K562 (cell line): ENCODE measurements around the gene TUBB4B. TPM values are rescaled to one million over a fixed set of nuclear protein-coding genes. Genes with fewer than 3 reads are reported as not detected.
A peak's percentile ranks its signal among the peaks of the same experiment; 100 is the strongest.

Source experiments
- ARID1B ChIP-seq: fragments of 450-650 bp; IDR thresholded peaks from 2 replicates; pipeline ENCODE4 v1.6.1; 2016; ENCODE audit warnings: antibody characterized with exemption, mild to moderate bottlenecking, inconsistent platforms
- ETV1 ChIP-seq: fragments of 450-650 bp; conservative IDR thresholded peaks from 2 replicates; pipeline ENCODE4 v1.6.1; 2016; ENCODE audit warnings: missing genetic modification characterization, control low read depth, low read depth, missing compliant biosample characterization
- MEF2A ChIP-seq: IDR thresholded peaks from 2 replicates; pipeline ENCODE4 v1.6.1; 2011; ENCODE audit warnings: low read depth, mild to moderate bottlenecking, low read length, moderate library complexity; ENCODE audit not compliant: control insufficient read depth
- NR2C2 ChIP-seq, 2 experiments: fragments of 200-800 bp in 1 of 2; sonication (Bioruptor generic) in 1 of 2; sonication (generic) in 1 of 2; formaldehyde crosslinking in 1 of 2; IDR thresholded peaks; 2 replicates each; pipeline versions ENCODE4 v1.6.1 to v1.8.0; 2016 to 2022; ENCODE audit warnings: mild to moderate bottlenecking in 1 of 2, missing compliant biosample characterization in 1 of 2, missing genetic modification characterization in 1 of 2, missing genetic modification reagents in 1 of 2
- NR3C1 ChIP-seq: sonication (generic); formaldehyde crosslinking; IDR thresholded peaks from 2 replicates; pipeline ENCODE4 v1.8.1; 2022; ENCODE audit warnings: missing genetic modification reagents
- SMARCB1 ChIP-seq: IDR thresholded peaks from 2 replicates; pipeline ENCODE4 v1.6.1; 2011; ENCODE audit warnings: improper control_type of control experiment, low read depth; ENCODE audit not compliant: insufficient read length
- STAG1 ChIP-seq: sonication (generic); formaldehyde crosslinking; IDR thresholded peaks from 2 replicates; pipeline ENCODE4 v1.5.0; 2020; ENCODE audit warnings: missing genetic modification reagents, borderline replicate concordance
- ZBTB17 ChIP-seq: fragments of 450-650 bp; formaldehyde crosslinking; IDR thresholded peaks from 2 replicates; pipeline ENCODE4 v1.4.0; 2020; ENCODE audit warnings: mild to moderate bottlenecking
- ZC3H4 ChIP-seq: sonication (generic); formaldehyde crosslinking; IDR thresholded peaks from 2 replicates; pipeline ENCODE4 v1.9.0; 2021; ENCODE audit warnings: missing genetic modification reagents, borderline replicate concordance
- ZEB2 ChIP-seq: fragments of 450-650 bp; IDR thresholded peaks from 2 replicates; pipeline ENCODE4 v1.6.1; 2016
- ZFPM2 ChIP-seq: fragments of 250-450 bp; sonication (Bioruptor Pico); IDR thresholded peaks from 2 replicates; pipeline ENCODE4 v1.5.1; 2022; ENCODE audit warnings: mild to moderate bottlenecking
- ZNF431 ChIP-seq: sonication (generic); formaldehyde crosslinking; IDR thresholded peaks from 2 replicates; pipeline ENCODE4 v1.8.0; 2022; ENCODE audit warnings: mild to moderate bottlenecking, missing genetic modification reagents
- ZNF551 ChIP-seq: fragments of 250-450 bp; sonication (Bioruptor Pico); IDR thresholded peaks from 2 replicates; pipeline ENCODE4 v1.5.0; 2021; ENCODE audit warnings: mild to moderate bottlenecking, moderate library complexity
- ZNF778 ChIP-seq: fragments of 450-650 bp; formaldehyde crosslinking; IDR thresholded peaks from 2 replicates; pipeline ENCODE4 v1.4.0; 2020; ENCODE audit warnings: mild to moderate bottlenecking, moderate library complexity
- polyA plus RNA-seq, 8 experiments: library from polyadenylated mRNA; depleted of rRNA in 4 of 8; stranded (reverse) in 5 of 8; unstranded in 3 of 8; fragments of >200 nt; fragmentation: Nextera tagmentation in 2 of 8; fragmentation: Illumina TruSeq in 1 of 8; extraction: Ambion mirVana in 2 of 8; extraction: Trizol in 1 of 8; gene quantifications; 2 replicates each; pipeline versions ENCODE4 v1.2.1 to v1.2.3, GENCODE V29; 2011 to 2014; ENCODE audit warnings: inconsistent platforms in 1 of 8, missing spikeins in 1 of 8
- total RNA-seq, 7 experiments: library from RNA; depleted of rRNA in 6 of 7; stranded (reverse); fragments of >200 nt in 6 of 7; fragmentation: Illumina TruSeq in 2 of 7; extraction: Trizol in 2 of 7; gene quantifications; 2 replicates each; pipeline versions ENCODE4 v1.2.1 to v1.2.3, GENCODE V29; 2011 to 2021; ENCODE audit warnings: low replicate concordance in 1 of 7
- TF ChIP-seq, protein P1 (sequence below): sonication (generic); formaldehyde crosslinking; IDR thresholded peaks from 2 replicates; pipeline ENCODE4 v1.8.0; 2022; ENCODE audit warnings: mild to moderate bottlenecking, missing genetic modification reagents
- TF ChIP-seq, protein P2 (sequence below): fragments of 250-450 bp; sonication (Bioruptor Pico); IDR thresholded peaks from 2 replicates; pipeline ENCODE4 v1.4.0; 2020
- TF ChIP-seq, protein P3 (sequence below): fragments of 250-450 bp; sonication (Bioruptor Pico); IDR thresholded peaks from 2 replicates; pipeline ENCODE4 v1.5.0; 2021; ENCODE audit warnings: mild to moderate bottlenecking, moderate library complexity
- TF ChIP-seq, protein P4 (sequence below): fragments of 250-450 bp; sonication (Bioruptor Pico); IDR thresholded peaks from 2 replicates; pipeline ENCODE4 v1.5.0; 2021; ENCODE audit warnings: mild to moderate bottlenecking, borderline replicate concordance

TUBB4B gene
- total and polyA plus RNA-seq, 9 of the 15 experiments (the other 6 are each of a cell fraction or from before 2014, with no cell fraction given), result 24.1 to 443 (median 268) TPM

DNA sequence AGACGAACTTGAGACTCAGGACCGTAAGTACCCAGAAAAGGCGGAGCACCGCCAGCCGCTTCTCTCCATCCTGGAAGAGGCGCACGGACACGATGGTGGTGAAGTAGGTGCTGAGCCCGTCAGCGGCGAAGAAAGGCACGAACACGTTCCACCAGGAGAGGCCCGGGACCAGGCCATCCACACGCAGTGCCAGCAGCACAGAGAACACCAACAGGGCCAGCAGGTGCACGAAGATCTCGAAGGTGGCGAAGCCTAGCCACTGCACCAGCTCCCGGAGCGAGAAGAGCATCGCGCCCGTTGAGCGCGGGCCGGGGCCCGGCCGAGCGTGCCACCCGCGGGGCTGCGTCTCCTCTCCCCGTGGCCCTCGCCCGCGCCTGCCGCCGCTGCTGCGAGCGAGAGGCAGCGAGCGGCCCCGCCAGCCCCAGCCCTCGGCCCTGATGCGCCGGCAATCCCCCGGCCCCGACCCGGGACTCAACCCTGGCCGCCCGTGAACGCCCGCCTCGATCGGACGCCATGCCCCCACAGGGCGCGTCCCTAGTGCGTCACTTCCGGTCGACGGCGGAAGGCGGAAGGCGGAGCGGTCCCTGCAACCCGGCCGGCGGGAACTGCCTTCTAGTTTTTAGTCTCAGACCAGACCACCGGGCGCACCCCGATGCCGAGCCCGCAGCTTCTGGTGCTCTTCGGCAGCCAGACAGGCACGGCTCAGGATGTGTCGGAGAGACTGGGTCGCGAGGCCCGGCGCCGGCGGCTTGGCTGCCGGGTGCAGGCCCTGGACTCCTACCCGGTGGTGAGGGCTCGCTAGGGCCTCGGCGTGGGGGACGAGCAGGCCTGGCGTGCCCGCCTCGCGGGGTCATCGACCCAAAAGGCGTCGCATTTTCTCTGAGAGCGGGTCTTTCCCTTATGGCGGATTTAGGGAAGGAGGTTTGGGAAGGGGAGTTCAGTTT, 35.7 kb upstream of the TUBB4B start, which contains the start of the genes NDOR1 and TMEM203 (continued):
- TF ChIP-seq ZBTB17 (CRISPR knock-in tag) (no peak), NR2C2 (CRISPR knock-in tag; IDR thresholded peaks at IDR 0.05) (0 out of 2 replicates have a peak, but pooled peaks have one; percentile 27), NR2C2 (tag; IDR thresholded peaks at IDR 0.05) (peak; percentile 73; the same call in 1 of the 2 replicates), ZNF551 (CRISPR knock-in tag) (no peak), ZNF431 (CRISPR knock-in tag) (no peak), ETV1 (tag) (peak; percentile 71), MEF2A (no peak), STAG1 (0 out of 2 replicates have a peak, but pooled peaks have one; percentile 11), ZC3H4 (CRISPR knock-in tag) (no peak), ZNF778 (CRISPR knock-in tag) (no peak), ZFPM2 (CRISPR knock-in tag) (no peak), NR3C1 (CRISPR knock-in tag) (no peak), SMARCB1 (no peak), ZEB2 (no peak), ARID1B (no peak)
- TF ChIP-seq, protein P1, sequence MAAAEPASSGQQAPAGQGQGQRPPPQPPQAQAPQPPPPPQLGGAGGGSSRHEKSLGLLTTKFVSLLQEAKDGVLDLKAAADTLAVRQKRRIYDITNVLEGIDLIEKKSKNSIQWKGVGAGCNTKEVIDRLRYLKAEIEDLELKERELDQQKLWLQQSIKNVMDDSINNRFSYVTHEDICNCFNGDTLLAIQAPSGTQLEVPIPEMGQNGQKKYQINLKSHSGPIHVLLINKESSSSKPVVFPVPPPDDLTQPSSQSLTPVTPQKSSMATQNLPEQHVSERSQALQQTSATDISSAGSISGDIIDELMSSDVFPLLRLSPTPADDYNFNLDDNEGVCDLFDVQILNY (CRISPR knock-in tag), result no peak
- TF ChIP-seq, protein P2, sequence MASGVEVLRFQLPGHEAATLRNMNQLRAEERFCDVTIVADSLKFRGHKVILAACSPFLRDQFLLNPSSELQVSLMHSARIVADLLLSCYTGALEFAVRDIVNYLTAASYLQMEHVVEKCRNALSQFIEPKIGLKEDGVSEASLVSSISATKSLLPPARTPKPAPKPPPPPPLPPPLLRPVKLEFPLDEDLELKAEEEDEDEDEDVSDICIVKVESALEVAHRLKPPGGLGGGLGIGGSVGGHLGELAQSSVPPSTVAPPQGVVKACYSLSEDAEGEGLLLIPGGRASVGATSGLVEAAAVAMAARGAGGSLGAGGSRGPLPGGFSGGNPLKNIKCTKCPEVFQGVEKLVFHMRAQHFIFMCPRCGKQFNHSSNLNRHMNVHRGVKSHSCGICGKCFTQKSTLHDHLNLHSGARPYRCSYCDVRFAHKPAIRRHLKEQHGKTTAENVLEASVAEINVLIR (CRISPR knock-in tag), result peak; percentile 98
- TF ChIP-seq, protein P3, sequence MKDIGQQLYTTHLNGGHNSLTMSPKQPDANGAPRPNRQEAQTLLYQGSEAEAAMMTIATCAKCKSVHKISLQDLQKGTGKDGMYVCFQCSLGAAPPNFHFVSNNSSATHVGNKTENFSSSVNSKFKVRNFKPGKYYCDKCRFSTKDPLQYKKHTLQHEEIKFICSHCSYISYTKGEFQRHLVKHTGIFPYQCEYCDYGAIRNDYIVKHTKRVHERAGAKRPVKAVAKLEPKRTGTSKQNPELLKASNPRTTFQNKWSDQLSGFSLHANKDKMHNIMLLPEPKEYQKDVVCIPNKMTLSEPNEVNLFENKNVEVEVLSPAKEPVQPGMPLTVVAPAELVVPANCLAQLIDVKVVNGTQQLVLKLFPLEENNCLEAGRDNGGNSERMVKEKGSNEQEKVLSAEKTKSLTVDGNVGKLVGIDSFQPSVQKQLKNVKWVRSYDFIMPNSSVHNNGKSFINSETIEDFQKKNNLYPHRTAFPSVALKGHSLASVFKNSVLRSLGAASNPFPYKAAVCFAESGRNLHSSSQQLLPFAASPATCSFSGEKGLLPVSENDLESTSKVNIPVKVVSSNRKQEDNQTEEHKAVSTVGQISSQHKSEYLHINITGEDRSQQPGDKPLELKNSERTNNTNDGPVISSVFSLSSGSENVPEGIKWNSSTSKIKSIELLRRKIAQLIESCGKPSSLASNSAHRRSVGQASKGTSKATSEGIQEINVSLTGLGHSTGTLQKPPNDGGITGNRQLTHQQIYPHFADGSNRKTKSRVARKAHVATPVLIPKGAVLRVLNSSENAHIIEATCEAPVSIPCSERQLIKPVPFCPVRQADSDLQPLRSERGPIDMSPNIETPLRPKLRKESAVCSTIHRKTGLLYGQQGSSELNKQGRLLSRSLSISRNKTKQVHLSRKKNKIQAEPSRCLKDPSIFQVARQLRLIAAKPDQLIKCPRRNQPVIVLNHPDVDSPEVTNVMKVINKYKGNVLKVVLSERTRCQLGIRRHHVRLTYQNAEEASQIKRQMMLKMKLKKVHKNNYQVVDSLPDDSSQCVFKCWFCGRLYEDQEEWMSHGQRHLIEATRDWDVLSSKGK (CRISPR knock-in tag), result no peak
- TF ChIP-seq, protein P4, sequence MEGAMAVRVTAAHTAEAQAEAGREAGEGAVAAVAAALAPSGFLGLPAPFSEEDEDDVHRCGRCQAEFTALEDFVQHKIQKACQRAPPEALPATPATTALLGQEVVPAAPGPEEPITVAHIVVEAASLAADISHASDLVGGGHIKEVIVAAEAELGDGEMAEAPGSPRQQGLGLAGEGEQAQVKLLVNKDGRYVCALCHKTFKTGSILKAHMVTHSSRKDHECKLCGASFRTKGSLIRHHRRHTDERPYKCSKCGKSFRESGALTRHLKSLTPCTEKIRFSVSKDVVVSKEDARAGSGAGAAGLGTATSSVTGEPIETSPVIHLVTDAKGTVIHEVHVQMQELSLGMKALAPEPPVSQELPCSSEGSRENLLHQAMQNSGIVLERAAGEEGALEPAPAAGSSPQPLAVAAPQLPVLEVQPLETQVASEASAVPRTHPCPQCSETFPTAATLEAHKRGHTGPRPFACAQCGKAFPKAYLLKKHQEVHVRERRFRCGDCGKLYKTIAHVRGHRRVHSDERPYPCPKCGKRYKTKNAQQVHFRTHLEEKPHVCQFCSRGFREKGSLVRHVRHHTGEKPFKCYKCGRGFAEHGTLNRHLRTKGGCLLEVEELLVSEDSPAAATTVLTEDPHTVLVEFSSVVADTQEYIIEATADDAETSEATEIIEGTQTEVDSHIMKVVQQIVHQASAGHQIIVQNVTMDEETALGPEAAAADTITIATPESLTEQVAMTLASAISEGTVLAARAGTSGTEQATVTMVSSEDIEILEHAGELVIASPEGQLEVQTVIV (CRISPR knock-in tag), result no peak
